Activated CD4-positive, alpha-beta T cell treated with anti-CD3 and anti-CD28 coated beads for 48 hours (primary cell): Measurements from ENCODE around the gene ZNF853.
A peak's percentile ranks its signal among the peaks of the same experiment; 100 is the strongest.
"Not testable (repeated sequence)": the region's sequence is repeated elsewhere in the genome, so short reads cannot be mapped to it uniquely, and the experiment has no call there.

Experiments used
- DNase-seq: peaks from one replicate; pipeline ENCODE4 v3.0.0-alpha.2; 2020

The ZNF853 gene

DNA sequence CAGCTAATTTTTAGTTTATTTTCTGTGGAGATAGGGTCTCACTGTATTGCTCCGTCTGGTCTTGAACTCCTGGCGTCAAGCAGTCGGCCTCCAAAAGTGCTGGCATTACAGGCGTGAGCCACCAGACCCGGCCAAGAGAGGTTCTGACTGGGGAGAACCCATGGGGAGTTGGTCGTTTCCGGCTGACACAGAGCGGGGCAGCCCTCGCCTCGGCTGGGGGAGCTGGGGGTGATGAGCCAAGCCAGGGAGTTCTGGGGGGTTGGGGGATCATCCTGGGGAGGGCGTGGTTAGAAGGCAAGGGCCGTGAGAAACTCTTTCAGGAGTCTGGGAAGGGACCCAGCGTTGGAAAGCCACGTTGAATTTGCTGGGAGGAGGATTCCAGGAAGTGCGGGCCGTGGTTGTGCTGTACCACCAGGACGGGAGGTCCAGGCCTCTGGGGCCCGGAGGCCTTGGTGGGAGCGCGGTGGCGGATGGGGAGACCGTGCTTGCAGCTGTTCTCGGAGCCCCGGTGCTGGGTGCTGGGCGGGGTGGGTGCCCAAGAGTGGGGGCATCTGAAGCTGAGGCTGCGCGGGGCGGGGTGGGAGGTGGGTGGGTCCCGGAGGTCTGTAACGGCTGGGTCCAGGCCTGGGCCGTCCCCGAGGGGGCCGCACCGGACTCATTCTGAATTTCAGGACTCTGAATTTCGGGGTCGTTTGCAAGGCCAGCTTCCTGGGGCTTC, 8.4 kb upstream of the ZNF853 start:
- no peak for DNase-seq

DNA sequence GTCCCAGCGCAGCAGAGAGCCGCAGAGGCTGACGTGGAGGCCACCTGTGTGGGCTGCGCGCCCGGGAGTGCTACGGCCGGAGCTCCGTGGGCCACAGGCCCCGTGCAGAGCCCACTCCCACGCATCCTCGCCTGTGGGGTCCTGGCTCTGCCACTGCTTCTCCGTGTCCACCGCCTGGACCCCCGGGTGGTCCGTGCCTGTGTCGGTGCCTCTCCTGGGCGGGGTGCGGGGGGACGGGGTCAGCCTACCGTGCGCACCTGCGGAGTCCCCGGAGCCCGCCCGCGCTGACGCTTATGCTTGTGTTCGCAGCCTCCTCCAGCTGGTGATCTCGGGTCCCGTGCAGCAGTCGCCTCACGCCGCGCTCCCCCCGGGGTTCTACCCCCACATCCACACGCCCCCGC, 7.8 kb upstream of the ZNF853 start:
- DNase-seq: no peak

DNA sequence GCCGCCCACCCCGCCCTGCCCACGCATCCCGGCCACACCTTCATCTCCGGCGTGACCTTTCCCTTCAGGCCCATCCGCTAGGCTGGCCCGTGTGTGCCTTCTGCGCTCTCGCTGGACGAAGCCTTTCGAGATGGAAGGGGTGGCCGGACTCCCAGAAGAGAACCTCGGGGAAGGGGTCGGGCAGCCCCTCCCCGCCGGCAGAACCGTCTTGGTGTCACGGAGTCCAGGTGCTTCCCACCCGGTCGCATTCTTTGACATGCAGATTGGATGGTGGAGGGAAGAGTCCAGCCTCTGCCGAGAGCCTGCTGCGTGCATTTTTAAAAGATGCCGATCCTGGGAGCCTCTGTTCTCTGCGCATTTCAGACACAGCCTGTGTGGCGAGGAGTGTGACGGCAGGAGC, 7.3 kb upstream of the ZNF853 start:
- DNase-seq: no peak

DNA sequence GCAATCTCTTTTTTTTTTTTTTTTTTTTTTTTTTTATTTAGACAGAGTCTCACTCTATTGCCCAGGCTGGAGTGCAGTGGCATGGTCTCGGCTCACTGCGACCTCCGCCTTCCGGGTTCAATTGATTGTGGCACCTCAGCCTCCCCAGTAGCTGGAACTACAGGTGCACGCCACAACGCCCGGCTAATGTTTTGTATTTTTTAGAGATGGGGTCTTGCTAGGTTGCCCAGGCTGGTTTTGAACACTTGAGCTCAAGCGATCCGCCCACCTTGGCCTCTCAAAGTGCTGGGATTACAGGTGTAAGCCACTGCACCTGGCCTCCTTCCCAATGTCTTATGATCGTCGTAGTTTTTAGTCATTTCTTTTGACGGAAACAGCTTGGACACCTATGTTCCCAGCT, 6.6 kb upstream of the ZNF853 start:
- DNase-seq: no peak

DNA sequence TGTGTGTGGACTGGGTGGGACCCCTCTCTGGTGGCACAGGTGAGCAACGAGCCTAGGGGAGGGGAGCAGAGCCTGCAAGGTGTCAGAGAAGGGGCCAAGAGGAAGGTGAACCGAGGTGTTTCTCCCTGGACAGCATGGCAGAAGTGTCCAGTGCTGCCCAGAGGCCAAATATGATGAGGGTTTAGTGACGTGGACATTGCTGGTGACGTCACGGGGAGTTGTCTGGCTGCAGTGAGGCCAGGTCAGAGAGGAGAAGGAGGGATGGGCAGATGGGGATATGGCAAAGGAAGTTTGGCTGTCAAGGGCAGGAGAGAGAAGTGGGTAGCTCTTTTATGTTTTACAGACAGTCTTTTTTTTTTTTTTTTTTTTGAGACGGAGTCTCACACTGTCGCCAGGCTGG, 2.6 kb upstream of the ZNF853 start:
- DNase-seq: no peak

DNA sequence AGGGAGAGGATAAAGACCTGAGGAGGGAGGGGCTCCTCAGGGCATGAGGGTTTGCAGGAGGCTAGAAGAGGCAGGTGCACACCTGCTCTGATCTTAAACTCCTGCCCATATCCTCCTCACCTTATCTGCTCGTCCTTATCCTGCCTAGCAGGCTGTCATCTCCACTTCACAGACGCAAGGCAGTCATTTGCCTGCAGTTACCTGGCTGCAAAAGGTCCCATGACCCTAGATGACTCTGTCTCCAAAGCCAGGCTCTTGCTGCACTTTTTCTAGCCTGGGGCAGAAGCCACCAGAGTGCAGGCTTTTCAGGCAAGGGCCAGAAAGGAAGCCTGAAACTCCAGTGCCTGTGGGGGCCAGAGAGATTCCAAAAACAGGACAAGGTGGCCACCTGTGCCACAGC, 1.7 kb upstream of the ZNF853 start:
- DNase-seq: no peak

DNA sequence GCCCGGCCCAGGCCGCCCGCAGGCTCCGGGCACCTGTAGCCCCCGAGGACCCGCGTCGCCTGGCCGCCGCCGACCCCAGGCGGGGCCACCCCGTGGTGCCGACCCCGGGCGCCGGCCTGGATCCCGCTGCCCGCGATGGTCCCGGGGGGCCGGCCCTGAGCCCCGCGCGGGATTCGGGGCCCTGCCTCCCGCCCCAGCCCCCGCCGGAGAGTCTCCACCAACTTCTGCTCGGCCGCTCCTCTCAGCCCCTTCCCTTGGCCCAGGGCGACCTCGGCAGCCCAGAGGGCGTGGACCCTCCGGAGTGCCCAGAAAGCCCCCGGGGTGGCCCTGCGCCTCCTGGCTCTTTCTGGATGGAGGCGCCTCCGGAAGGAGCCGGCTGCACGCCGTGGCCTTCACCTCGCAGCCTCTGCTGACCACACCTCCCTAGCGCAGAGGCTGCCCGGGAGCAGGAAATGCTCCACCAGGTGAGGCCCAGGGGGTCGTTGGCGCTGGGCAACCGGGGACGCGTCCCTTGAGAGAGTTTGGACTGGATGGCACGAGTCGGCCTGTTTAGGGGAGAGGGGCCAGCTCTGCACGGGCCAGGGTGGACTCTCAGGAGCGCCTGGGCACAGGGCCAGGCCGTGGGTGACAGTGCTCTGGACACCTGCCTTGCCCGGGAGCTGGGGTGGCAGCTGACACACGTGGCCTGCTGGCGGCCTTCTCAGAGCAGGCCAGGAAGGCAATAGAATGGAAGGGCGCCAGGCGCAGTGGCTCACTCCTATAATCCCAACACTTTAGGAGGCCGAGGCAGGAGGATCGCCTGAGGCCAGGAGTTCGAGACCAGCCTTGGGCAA, 529 bp downstream of the ZNF853 start:
- no peak for DNase-seq

DNA sequence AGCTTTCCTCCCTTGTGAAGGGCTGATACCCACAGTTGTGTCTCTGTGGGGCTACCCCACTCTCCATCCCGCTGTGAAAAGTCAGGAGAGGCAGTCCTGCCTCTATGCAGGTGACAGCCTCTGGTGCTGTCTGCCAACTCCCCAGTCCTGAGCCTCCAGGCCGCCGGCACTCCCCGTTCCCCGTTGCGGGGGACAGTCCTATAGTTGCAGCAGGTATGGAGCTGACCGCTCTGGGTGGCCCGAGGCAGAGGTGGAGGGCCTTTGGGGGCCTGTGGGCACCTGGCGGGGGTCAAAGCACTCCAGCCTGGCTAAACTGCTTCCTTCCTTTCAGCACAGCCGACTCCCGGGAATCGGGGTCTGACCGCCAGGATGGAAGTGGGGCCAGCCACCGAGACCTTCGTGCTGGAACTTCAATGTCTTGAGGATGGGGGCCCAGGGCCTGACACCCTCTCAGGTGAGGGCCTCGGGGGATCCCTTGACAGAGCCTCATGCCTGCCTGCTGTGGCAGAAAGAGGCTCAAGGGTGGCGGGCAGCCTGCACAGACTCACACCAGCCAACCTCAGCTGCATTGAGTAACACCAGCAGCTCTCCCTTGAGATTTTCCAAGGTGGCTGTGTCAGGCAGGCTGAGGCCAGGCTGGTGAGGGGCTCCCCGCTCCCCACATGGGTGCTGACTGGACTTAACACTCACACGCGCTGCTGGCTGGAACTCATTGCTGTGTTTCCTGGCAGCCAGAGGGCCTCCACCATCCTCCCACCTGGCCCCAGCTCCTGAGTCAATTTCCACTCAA, 1.6 kb downstream of the ZNF853 start:
- no peak for DNase-seq

DNA sequence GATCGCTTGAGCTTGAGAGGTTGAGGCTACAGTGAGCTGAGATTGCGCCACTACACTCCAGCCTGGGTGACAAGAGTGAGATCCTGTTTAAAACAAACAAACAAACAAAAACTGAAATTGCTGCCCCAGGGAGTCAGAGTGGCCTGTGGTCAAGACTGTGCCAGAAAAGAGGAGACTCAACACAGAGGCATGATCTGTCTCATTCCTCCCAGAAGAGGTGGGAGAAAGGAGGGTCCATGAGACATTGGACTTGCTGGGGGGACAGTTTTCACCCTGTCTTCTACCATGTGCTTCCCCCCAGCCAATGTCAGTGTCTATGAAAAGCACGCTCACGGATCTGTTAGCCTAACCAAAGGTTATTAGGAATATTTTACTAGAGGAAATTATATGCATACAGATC, 3.2 kb downstream of the ZNF853 start:
- no peak for DNase-seq

DNA sequence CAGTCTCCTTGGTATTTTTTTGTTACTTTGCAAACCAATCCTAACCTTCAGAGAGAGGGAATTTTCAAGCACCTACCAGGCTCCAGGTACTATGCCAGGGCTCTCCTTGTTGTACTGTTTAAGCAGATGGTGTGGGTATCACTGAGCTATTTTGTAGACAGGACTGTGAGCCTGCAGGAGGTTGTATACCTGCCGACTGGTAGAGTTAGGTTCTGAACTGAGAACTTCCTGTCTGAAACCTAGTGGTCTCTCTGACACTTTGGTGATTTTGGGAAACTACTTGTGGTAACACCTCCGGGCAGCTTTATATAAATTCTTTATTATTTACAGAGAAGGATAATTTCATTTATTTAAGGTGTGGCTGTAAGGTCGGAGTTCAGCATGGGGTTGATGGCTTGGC, 4.6 kb downstream of the ZNF853 start:
- DNase-seq: no peak

DNA sequence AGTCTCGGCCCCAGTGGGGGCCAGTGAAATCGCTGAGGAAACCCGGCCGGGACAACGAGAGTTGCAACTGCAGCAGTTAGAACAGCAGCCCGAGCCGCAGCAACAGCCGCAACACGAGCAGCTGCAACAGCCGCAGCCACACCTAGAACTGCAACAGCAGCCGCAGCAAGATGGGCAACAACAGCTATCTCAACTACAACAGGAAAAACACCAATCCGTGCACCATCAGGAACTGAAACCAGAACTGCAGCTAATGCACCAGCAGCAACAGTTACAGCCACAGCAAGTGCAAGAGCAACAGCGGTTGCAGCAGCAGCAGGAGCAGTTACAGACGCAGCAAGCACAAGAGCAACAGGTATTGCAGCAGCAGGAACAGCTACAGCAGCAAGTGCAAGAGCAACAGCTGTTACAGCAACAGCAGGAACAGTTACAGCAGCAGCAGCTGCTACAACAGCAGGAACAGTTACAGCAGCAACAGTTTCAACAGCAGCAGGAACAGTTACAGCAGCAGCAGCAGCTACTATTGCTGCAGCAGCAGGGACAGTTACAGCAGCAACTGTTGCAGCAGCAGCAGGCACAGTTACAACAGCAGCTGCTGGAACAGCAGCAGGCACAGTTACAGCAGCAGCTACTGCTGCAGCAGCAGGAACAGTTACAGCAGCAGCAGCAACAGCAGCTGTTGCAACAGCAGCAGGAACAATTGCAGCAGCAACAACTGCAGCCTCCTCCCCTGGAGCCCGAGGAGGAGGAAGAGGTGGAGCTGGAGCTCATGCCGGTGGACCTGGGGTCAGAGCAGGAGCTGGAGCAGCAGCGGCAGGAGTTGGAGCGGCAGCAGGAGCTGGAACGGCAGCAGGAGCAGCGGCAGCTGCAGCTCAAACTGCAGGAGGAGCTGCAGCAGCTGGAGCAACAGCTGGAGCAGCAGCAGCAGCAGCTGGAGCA, 6.1 kb downstream of the ZNF853 start:
- no peak for DNase-seq

DNA sequence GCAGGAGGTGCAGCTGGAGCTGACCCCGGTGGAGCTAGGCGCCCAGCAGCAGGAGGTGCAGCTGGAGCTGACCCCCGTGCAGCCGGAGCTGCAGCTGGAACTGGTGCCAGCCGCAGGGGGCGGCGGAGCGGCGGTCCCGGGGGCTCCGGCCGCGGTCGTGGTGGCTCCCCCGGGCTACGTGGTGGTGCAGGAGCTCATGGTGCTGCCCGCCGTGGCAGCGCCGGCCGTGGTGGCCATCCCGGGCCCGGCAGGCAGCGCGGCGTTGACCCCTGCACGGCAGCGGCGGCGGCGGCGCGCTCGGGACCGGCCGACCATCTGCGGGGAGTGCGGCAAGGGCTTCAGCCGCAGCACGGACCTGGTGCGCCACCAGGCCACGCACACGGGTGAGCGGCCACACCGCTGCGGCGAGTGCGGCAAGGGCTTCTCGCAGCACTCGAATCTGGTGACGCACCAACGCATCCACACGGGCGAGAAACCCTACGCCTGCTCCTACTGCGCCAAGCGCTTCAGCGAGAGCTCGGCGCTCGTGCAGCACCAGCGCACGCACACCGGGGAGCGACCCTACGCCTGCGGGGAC, 6.8 kb downstream of the ZNF853 start:
- no peak for DNase-seq

DNA sequence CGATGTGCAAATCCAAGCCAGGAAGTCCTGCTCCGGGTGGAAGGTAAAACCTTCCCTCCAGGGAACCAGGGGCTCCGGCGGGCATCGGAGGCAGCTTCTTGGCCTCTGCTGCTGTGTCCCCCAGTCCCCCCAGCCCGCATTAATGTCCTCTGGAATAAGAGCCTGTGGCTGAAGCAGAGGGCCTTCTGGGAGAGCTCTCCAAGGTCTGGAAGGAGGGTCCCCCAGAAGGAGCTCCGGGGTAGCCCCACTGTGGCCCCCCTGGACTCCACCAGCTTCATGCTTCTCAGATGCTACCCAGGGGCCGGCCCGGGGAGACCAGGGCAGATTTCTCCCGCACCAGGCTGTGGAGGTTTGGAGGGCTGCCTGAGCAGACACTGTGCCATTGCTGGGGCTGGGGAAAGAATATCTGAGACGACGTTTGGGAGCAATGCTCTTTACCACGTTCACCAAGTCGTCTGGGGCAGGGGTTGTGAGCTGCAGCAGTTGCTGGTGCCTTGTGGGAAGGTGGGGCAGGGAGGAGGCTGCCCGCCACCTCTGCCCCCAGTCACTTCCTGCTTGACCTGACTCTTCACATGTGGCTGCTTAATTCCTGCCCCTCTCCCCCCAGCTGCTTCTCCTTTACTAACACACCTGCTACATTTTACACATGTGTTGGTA, 8.3 kb downstream of the ZNF853 start:
- DNase-seq: peak; percentile 26

DNA sequence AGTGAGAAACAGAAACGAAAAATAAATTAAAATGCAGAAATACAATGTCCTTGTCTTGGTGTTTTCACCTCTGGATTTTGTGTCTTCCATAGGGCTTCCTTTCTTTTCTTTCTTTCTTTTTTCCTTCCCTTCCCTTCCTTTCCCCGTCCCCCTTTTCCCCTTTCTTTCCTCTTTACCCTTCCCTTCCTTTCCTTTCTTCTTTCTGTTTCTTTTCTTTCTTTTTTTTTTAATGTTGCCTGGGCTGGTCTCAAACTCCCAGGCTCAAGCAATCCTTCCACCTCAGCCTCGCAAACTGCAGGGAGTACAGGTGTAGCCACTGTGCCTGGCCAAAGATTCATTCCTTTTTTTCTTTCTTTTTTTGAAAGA, 8.8 kb downstream of the ZNF853 start:
- DNase-seq: no peak

DNA sequence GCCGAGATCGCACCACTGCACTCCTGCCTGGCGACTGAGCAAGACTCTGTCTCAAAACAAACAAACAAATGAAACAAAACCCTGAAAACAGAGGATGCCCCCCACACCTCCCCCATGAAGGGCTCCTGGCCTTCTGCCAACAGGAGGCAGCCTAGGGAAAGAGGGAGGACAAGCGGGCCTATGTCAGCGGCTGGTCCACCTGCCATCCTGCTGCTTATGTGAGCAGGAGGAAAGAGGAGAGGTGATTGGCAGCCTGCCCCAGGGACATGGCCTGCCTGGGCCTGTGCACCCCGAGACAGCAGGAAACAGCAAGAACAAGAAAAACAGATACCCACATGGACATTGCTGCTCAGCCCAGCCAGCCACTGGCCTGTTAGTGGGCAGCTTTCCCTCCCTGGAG, 12.6 kb downstream of the ZNF853 start:
- no peak for DNase-seq

DNA sequence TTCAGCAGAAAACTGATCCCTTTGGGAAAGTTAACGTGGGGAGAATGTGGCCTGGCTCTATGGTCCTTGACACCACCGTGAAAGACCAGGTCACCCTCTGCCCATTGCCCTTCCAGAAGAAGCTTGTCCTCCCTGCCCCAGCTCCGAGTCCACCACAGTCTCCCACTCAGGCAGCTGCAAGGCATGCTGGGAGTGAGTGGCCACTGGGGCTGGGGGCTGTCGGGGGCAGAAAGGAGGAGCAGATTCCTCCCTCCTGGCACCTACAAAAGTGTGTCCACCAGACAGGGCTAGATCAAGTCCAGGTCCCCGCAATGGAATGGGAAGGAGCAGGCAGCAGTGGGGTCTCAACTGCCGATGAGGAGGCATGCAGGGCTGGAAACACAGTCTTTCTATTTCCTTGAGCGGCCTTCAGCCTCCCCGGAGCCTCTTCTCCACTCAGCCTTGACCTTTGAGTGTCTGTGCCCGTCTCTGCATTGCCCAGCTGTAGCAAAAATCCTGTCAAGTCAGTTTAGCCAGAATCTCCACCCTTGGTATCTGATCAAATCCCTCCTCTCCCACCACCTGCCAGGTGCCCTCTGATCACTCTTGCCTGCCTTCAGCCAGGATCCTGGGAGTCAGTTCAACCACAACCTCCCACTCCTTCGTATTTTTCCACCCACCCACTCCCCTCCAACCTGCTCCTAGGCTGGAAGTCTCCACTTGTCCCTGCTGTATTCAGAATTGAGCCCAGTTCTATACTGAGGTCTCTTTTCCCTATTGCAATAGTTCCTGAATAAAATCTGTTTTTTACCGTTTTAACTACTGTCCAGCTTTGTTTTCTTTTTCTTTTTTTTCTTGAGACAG, 14.8 kb downstream of the ZNF853 start:
- DNase-seq: no peak

DNA sequence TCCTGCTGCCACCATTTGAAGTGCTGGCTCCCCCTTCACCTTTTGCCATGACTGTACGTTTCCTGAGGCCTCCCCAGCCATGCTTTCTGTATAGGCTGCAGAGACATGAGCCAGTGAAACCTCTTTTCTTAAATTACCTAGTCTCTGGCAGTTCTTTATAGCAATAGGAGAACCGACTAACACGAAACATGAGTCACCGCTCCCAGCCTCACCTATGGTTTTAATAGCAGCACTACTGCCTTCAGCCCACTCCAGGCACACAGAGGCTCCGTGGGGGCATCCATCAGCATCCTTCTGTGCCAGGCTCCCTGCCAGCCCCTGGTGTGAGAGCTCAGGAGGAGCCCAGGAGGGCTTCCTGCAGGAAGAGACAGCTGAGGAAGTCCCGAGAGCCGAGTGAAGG, 16.2 kb downstream of the ZNF853 start:
- DNase-seq: peak; percentile 43

DNA sequence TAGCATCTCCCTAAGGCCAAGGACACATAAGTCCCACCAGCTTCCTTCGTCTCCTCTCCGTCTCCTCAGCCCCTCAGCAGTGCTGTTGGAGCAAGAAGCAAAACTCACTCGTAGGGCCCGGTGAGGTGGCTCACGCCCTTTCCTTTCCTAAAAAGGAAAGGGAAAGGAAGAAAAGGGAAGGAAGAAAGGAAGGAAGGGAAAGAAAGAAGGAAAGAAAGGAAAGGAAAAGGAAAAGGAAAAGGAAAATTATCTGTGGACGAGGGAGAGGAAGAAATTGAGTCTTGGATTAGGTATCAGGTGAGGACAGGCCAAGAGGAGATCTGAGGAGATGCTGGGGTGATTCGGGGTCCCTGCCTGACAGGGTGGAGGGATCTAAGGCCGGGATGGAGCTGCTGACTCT, 18.6 kb downstream of the ZNF853 start:
- DNase-seq: no peak

DNA sequence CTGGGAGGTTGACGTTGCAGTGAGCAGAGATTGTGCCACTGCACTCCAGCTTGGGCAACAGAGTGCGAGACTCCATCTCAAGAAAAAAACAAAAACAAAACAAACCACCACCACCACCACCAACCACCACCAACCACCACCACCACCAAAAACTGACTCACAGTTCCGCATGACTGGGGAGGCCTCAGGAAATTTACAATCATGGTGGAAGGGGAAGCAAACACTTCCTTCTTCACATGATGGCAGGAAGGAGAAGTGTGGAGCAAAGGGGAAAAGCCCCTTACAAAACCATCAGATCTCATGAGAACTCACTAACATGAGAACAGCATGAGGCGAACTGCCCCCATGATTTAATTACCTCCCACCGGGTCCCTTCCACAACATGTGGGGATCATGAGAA, 19.6 kb downstream of the ZNF853 start:
- DNase-seq: not testable (repeated sequence)

DNA sequence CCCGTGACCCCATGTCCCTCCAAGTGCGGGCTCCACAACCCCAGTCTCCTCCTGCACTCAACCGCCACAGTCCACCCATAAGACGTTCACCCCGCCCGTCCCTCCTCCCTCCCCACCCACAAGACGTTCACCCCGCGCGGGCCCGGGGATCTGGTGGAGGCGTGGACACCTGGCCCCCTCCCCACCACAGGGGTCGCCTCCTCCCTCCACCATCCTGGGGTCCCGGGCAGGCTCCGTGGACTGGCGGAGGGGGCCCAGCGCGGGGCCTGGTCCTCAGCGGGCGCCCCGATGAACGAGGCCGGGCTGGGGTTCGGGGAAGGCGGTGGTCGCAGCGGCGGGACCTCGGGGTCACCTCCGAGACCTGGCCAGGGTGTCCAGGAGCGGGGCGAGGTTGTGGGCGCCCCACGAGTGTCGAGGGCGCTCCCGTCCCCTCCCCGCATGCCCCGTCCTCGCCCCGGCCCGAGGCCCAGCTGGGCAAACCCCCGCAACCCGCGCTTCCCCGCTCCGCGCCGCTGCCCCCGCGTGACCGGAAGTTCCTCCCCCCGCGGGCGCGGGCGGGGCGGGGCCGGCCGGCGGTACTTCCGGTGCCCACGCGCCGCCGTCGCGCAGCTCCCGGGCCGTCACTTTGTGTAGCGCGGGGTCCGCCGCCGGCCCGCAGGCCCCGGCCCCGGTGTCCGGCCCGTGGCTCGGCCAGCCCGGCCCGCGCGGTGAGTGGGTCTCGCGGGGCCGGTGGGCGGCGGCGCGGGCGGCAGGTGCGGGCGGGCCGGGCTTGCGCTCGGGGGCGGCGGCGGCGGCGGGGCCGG, 21.5 kb downstream of the ZNF853 start, which contains the start of gene ZNF316:
ZNF316 (plus strand) TSS at position 578 of the 803 bp plus-strand sequence. CDS start 5,092 bp downstream, outside the sequence.
- DNase-seq: peak; percentile 62
